ENCODE measurements around the gene TNIP1.

The TNIP1 gene

GRCh38 chr5:151071848-151072629 is 8.8 kb downstream of the TNIP1 start:
- Histone ChIP-seq H3K9me3 (ENCODE audit: control insufficient read depth, insufficient read depth, low read length) (no peaks in the 10 kb centered on the region), H3K9ac (ENCODE audit: low read depth, low read length) (no peak overlapping the region), H3K4me1 (ENCODE audit: control insufficient read depth, insufficient read depth, low read length) (no peaks in the 10 kb centered on the region), H3K36me3 (ENCODE audit: control insufficient read depth, insufficient read depth, low read length) (no peaks in the 10 kb centered on the region), H3K4me3 (ENCODE audit: low read depth, low read length) (no peak overlapping the region), H3K27me3 (ENCODE audit: control insufficient read depth, insufficient read depth, low read length) (no peaks in the 10 kb centered on the region)

GRCh38 chr5:151071021-151071420 is 9.8 kb downstream of the TNIP1 start:
- Histone ChIP-seq H3K4me3 (ENCODE audit: low read depth, low read length) (no peak overlapping the region), H3K27me3 (ENCODE audit: control insufficient read depth, insufficient read depth, low read length) (no peaks in the 10 kb centered on the region), H3K4me1 (ENCODE audit: control insufficient read depth, insufficient read depth, low read length) (no peaks in the 10 kb centered on the region), H3K36me3 (ENCODE audit: control insufficient read depth, insufficient read depth, low read length) (no peaks in the 10 kb centered on the region), H3K9me3 (ENCODE audit: control insufficient read depth, insufficient read depth, low read length) (no peaks in the 10 kb centered on the region), H3K9ac (ENCODE audit: low read depth, low read length) (no peak overlapping the region)

DNA sequence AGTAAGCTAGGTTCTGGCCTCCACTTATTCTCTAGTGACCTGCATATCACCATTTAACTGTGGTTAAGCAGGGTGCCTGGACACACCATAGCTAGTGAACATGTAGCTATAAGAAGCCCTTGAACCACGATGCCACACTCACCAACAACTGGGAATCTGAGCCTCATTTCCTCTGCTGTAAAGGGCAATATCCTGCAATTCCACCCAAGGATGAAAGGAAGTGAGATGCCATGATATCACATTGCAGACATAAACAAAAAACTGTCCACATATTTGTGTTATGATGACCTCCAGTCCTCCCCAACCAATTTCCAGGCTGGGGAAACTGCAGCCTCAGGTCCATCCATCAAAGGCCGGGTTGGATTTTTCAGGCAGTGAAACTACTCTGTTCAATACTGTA is 10.4 kb downstream of the TNIP1 start:
- Histone ChIP-seq H3K9ac (ENCODE audit: low read depth, low read length) (no peak overlapping the region), H3K27me3 (ENCODE audit: control insufficient read depth, insufficient read depth, low read length) (no peaks in the 10 kb centered on the region), H3K4me1 (ENCODE audit: control insufficient read depth, insufficient read depth, low read length) (no peaks in the 10 kb centered on the region), H3K36me3 (ENCODE audit: control insufficient read depth, insufficient read depth, low read length) (no peaks in the 10 kb centered on the region), H3K9me3 (ENCODE audit: control insufficient read depth, insufficient read depth, low read length) (no peaks in the 10 kb centered on the region), H3K4me3 (ENCODE audit: low read depth, low read length) (no peak overlapping the region)

DNA sequence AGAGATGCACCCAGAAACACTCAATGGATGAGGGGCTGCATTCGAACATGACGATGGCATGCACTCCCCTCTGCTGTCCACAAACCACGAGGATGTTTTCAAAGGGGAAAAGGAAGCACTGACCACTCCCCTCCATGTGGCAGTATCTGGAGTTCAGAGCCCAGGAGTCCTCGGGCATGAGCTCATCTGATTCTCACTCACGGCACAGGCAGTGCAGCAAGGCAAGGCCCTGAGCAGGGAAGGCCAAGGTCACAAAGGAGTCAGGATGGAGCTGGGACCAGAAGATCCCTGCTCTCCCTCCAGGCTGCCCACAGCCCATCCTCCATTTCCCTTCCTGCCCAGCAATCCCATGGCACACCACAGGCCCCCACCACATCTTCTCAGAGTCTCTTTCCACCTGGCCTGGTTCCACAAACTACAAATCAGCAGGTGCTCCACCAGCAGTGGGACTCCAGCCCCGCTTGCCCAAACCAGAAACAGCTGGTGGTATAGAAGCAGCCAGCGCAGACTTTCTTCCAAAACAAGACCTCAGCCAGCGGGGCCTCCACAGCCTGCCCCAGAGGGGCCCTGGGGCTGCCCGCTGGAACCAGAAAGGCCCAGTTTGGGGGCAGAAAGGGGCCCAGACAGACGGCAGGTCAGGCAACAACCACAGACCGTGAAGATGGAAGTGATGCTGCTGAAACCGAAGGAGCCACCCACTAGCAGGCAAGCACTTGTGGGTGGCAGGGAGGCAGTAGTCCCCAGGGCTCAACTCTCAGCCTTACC is 12.2 kb downstream of the TNIP1 start:
- no peak overlapping the region for H3K9ac ChIP-seq (ENCODE audit: low read depth, low read length)
- H3K4me3 ChIP-seq (ENCODE audit: low read depth, low read length): no peak overlapping the region
- no peaks in the 10 kb centered on the region for H3K27me3 ChIP-seq (ENCODE audit: control insufficient read depth, insufficient read depth, low read length)
- H3K36me3 ChIP-seq (ENCODE audit: control insufficient read depth, insufficient read depth, low read length): no peaks in the 10 kb centered on the region
- no peaks in the 10 kb centered on the region for H3K9me3 ChIP-seq (ENCODE audit: control insufficient read depth, insufficient read depth, low read length)
- no peaks in the 10 kb centered on the region for H3K4me1 ChIP-seq (ENCODE audit: control insufficient read depth, insufficient read depth, low read length)

GRCh38 chr5:151067632-151068432 is 13.0 kb downstream of the TNIP1 start:
- no peaks in the 10 kb centered on the region for H3K9me3 ChIP-seq (ENCODE audit: control insufficient read depth, insufficient read depth, low read length)
- no peaks in the 10 kb centered on the region for H3K4me1 ChIP-seq (ENCODE audit: control insufficient read depth, insufficient read depth, low read length)
- no peak overlapping the region for H3K4me3 ChIP-seq (ENCODE audit: low read depth, low read length)
- H3K36me3 ChIP-seq (ENCODE audit: control insufficient read depth, insufficient read depth, low read length): no peaks in the 10 kb centered on the region
- no peak overlapping the region for H3K9ac ChIP-seq (ENCODE audit: low read depth, low read length)
- H3K27me3 ChIP-seq (ENCODE audit: control insufficient read depth, insufficient read depth, low read length): no peaks in the 10 kb centered on the region

- no peaks in the 10 kb centered on the region for H3K9me3 ChIP-seq (ENCODE audit: control insufficient read depth, insufficient read depth, low read length)
- H3K36me3 ChIP-seq (ENCODE audit: control insufficient read depth, insufficient read depth, low read length): no peaks in the 10 kb centered on the region
- H3K4me3 ChIP-seq (ENCODE audit: low read depth, low read length): no peak overlapping the region
- no peak overlapping the region for H3K9ac ChIP-seq (ENCODE audit: low read depth, low read length)
- no peaks in the 10 kb centered on the region for H3K27me3 ChIP-seq (ENCODE audit: control insufficient read depth, insufficient read depth, low read length)
- no peaks in the 10 kb centered on the region for H3K4me1 ChIP-seq (ENCODE audit: control insufficient read depth, insufficient read depth, low read length)
Observed at GRCh38 chr5:151066920-151067319, 13.9 kb downstream of the TNIP1 start.

DNA sequence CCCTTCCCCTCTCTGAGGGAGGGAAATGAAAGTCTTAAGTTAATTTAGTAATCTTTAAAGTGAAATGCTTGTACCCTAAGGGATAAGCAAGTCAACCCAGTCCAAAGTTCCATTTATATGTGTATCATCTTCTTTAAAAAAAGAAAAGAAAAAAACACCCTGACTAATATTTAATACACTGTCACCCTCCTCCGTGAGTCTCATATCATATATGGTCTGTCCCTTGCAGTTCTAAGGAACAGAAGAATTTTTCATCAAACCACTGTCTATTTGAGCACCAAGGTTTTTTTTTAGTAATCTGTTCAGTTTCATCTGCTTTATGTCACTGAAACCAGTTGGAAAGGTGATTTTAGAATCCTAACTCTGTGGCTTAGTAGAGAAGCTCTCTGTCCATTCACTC is 15.2 kb downstream of the TNIP1 start:
- no peak overlapping the region for H3K4me3 ChIP-seq (ENCODE audit: low read depth, low read length)
- H3K9ac ChIP-seq (ENCODE audit: low read depth, low read length): no peak overlapping the region
- H3K36me3 ChIP-seq (ENCODE audit: control insufficient read depth, insufficient read depth, low read length): no peaks in the 10 kb centered on the region
- H3K9me3 ChIP-seq (ENCODE audit: control insufficient read depth, insufficient read depth, low read length): no peaks in the 10 kb centered on the region
- H3K27me3 ChIP-seq (ENCODE audit: control insufficient read depth, insufficient read depth, low read length): no peaks in the 10 kb centered on the region
- no peaks in the 10 kb centered on the region for H3K4me1 ChIP-seq (ENCODE audit: control insufficient read depth, insufficient read depth, low read length)

- Histone ChIP-seq H3K4me1 (ENCODE audit: control insufficient read depth, insufficient read depth, low read length) (no peaks in the 10 kb centered on the region), H3K36me3 (ENCODE audit: control insufficient read depth, insufficient read depth, low read length) (no peaks in the 10 kb centered on the region), H3K9me3 (ENCODE audit: control insufficient read depth, insufficient read depth, low read length) (no peaks in the 10 kb centered on the region), H3K9ac (ENCODE audit: low read depth, low read length) (no peak overlapping the region), H3K4me3 (ENCODE audit: low read depth, low read length) (no peak overlapping the region), H3K27me3 (ENCODE audit: control insufficient read depth, insufficient read depth, low read length) (no peaks in the 10 kb centered on the region)
Observed at GRCh38 chr5:151064916-151065499, 15.8 kb downstream of the TNIP1 start.

- Histone ChIP-seq H3K27me3 (ENCODE audit: control insufficient read depth, insufficient read depth, low read length) (no peaks in the 10 kb centered on the region), H3K36me3 (ENCODE audit: control insufficient read depth, insufficient read depth, low read length) (no peaks in the 10 kb centered on the region), H3K4me3 (ENCODE audit: low read depth, low read length) (no peak overlapping the region), H3K9me3 (ENCODE audit: control insufficient read depth, insufficient read depth, low read length) (no peaks in the 10 kb centered on the region), H3K4me1 (ENCODE audit: control insufficient read depth, insufficient read depth, low read length) (no peaks in the 10 kb centered on the region), H3K9ac (ENCODE audit: low read depth, low read length) (no peak overlapping the region)
Observed at GRCh38 chr5:151063142-151063989, 17.5 kb downstream of the TNIP1 start.

GRCh38 chr5:151062405-151063141 is 18.3 kb downstream of the TNIP1 start:
- H3K9me3 ChIP-seq (ENCODE audit: control insufficient read depth, insufficient read depth, low read length): no peaks in the 10 kb centered on the region
- H3K4me1 ChIP-seq (ENCODE audit: control insufficient read depth, insufficient read depth, low read length): no peaks in the 10 kb centered on the region
- H3K27me3 ChIP-seq (ENCODE audit: control insufficient read depth, insufficient read depth, low read length): no peaks in the 10 kb centered on the region
- H3K36me3 ChIP-seq (ENCODE audit: control insufficient read depth, insufficient read depth, low read length): no peaks in the 10 kb centered on the region
- no peak overlapping the region for H3K9ac ChIP-seq (ENCODE audit: low read depth, low read length)
- no peak overlapping the region for H3K4me3 ChIP-seq (ENCODE audit: low read depth, low read length)

Data from iPS-15b (cell line).